ENCODE data around the gene SF3A1. TPM values are rescaled to one million over a fixed set of nuclear protein-coding genes. Genes with fewer than 3 reads are reported as not detected.
A peak's percentile ranks its signal among the peaks of the same experiment; 100 is the strongest.
"Not testable (repeated sequence)": the region's sequence is repeated elsewhere in the genome, so short reads cannot be mapped to it uniquely, and the experiment has no call there.

Gene SF3A1
- total RNA-seq, 2 experiments from 2014 or later, result 243 to 244 TPM

- peaks cover 40% of the 10 kb centered on the region for H3K36me3 Mint-ChIP-seq
- no peaks in the 10 kb centered on the region for H3K9me3 Mint-ChIP-seq
- DNase-seq, result no peak
- H3K27me3 Mint-ChIP-seq, result no peaks in the 10 kb centered on the region
- peaks cover 22% of the 10 kb centered on the region for H3K4me1 Mint-ChIP-seq
- no peak overlapping the region for H3K4me3 Mint-ChIP-seq
- H3K27ac Mint-ChIP-seq, result no peak overlapping the region
Observed at GRCh38 chr22:30344447-30345200, 12.1 kb downstream of the SF3A1 start.

DNA sequence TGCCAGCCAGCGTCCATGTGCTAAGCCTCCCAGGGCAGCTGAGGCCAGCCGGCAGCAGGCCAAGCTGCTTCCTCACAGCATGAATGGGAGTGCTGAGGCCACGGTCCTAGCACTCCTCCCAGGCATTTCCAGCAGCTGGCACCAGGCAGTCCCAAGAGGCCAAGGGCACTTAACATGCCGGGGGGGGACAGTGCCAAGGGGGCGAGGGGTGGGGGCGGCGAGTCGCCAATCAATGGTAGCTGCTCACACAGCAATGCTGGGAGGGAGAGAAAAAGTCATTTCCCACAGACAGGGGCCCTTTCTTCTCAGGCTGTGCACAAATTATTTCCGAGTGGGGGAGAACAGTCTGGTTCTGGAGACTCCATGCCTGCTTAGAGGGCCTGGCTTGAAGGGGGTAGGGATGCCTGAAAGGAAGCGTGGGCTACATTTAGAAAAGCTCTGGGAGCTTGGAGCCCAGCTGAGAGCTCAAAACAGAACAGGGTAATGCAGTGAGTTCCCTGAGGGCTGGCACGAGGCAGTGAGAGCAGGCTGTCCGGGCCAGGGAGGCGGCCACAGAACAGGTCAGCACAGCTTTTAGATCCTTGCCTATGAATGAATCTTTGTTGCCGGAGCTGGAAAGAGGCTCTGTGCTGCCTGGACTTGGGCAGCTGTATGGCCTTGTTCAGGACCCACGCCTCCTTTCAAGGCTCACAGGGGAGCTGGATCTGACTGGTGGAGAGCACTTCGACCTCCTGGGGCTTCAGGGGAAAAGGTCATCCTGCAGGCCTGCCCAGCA is 15.6 kb downstream of the SF3A1 start:
- H3K4me1 Mint-ChIP-seq, result peaks cover 3% of the 10 kb centered on the region
- H3K9me3 Mint-ChIP-seq, result no peaks in the 10 kb centered on the region
- no peak overlapping the region for H3K27ac Mint-ChIP-seq
- no peaks in the 10 kb centered on the region for H3K27me3 Mint-ChIP-seq
- no peak for DNase-seq
- H3K4me3 Mint-ChIP-seq, result no peak overlapping the region
- peaks cover 31% of the 10 kb centered on the region for H3K36me3 Mint-ChIP-seq

- DNase-seq, result no peak
- H3K4me3 Mint-ChIP-seq, result no peak overlapping the region
- peaks cover 37% of the 10 kb centered on the region for H3K36me3 Mint-ChIP-seq
- H3K9me3 Mint-ChIP-seq, result no peaks in the 10 kb centered on the region
- peaks cover 19% of the 10 kb centered on the region for H3K4me1 Mint-ChIP-seq
- H3K27ac Mint-ChIP-seq, result no peak overlapping the region
- H3K27me3 Mint-ChIP-seq, result no peaks in the 10 kb centered on the region
Observed at GRCh38 chr22:30338802-30339201, 17.9 kb downstream of the SF3A1 start.

DNA sequence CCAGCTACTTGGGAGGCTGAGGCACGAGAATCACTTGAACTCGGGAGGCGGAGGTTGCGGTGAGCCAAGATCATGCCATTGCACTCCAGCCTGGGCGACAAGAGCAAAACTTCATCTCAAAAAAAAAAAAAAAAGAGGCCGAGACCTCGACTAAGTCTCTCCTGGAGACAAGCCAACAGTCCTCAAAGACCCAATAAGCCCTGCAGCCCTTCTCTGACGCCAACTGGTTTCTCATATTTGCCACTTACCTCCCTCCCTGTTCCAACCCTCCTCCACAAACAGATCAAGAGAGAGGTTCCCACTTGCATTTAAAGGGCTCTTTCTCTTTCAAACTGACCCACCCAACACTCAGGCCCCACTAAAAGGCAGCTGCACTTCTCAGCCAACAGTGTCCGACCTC is 18.4 kb downstream of the SF3A1 start:
- H3K4me3 Mint-ChIP-seq, H3K27me3 Mint-ChIP-seq, DNase-seq, H3K9me3 Mint-ChIP-seq: not testable (repeated sequence)
- Mint-ChIP-seq H3K27ac (peak overlapping the region; percentile 48), H3K4me1 (peaks cover 22% of the 10 kb centered on the region), H3K36me3 (peaks cover 35% of the 10 kb centered on the region)

DNA sequence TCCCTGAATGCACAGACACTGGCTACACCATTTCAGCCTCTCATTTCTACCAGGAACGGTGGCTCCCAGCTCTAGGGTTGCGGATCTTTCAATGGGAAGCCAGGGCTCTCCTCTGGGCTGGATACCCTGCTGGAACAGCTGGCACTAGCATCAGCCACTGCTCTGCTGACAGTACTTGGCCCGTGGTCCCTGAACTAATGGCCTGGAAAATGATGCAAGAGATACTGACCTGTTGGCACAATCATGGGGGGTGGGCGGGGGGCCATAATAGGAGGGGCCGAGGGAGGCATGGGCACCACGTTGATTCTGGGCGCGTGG is 19.3 kb downstream of the SF3A1 start:
- Mint-ChIP-seq H3K27ac (no peak overlapping the region), H3K9me3 (no peaks in the 10 kb centered on the region), H3K36me3 (peaks cover 35% of the 10 kb centered on the region), H3K4me1 (peaks cover 23% of the 10 kb centered on the region), H3K27me3 (no peaks in the 10 kb centered on the region), H3K4me3 (no peak overlapping the region)
- no peak for DNase-seq

DNA sequence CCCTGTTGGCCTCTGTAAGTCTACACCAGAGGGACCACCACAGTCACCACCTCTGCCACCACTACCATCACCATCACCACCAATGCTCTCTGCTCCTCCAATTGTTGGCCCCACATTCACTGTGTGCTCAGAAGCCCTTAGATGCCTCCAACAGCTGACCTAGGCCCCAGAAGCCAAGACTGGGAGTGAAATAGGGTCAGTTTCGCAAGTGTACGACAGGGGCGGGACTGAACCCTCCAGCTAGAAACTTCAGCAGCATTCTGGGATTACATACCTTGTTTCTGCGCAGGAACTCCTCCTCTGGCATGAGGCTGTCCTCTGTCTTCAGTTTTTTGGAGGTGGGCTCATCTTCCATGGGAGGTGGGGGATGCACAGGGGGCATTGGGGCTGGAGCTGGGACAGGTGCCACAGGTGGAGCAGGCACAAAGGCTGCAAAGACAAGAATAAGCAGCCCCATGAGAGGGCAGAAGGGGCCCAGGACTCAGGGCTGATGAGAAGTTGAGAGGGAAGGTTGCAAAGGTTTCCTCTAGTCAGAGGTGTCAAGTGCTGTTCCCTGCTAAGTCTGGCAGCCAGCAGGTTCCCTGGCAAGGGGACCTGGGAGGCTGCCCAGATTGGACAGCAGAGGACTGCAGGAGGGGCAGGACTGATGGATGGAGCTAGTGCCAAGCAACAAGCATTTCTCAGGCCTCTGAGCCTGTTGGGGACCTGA is 19.8 kb downstream of the SF3A1 start:
- H3K4me1 Mint-ChIP-seq, result peaks cover 27% of the 10 kb centered on the region
- H3K27ac Mint-ChIP-seq, result peak overlapping the region; percentile 34
- no peaks in the 10 kb centered on the region for H3K9me3 Mint-ChIP-seq
- DNase-seq, result no peak
- no peak overlapping the region for H3K4me3 Mint-ChIP-seq
- peaks cover 34% of the 10 kb centered on the region for H3K36me3 Mint-ChIP-seq
- no peaks in the 10 kb centered on the region for H3K27me3 Mint-ChIP-seq

DNA sequence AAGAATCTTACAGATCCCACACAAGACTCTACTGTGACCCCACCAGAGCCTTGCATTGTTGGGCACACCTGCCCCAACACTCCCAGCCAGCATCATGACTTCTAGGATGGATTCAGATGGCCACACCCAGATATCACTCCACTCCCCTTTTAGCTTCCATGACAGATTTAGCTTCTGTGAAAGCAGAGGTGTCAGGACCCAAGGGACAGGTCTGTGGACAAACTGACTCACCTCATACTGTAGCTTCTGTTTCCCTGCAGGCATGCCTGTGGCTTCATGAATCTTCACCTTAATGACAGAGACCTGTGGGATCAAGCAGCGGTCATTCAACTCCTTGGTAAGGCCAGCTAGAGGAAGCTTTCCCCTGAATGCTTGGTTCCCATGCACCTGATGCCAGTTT is 21.5 kb downstream of the SF3A1 start:
- Mint-ChIP-seq H3K4me3 (no peak overlapping the region), H3K27ac (peak overlapping the region; percentile 65)

DNA sequence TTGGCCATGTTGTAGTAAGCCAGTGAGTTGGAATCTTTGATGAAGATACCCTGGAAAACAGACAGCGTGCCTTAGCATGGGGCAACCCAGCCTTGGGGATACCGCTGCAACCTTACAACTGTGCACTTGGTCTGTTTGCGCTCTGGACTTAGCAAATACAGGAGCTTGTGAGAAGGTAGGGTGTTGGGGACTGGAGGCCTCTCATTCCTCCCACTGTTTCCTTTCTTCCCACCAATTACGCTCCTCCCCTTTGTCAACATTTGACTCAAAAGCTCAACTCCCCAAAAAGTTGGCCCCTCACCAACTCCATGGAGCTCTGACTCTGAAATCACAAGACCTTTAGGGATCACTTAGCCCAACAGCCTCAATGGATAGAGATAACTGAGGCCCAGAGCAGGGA is 22.0 kb downstream of the SF3A1 start:
- Mint-ChIP-seq H3K27ac (peak overlapping the region; percentile 65), H3K4me3 (no peak overlapping the region), H3K27me3 (no peaks in the 10 kb centered on the region), H3K9me3 (no peaks in the 10 kb centered on the region), H3K4me1 (peaks cover 27% of the 10 kb centered on the region), H3K36me3 (peaks cover 35% of the 10 kb centered on the region)
- DNase-seq, result no peak

More for the DNA sequence above, 21.5 kb downstream of the SF3A1 start:
- peaks cover 27% of the 10 kb centered on the region for H3K4me1 Mint-ChIP-seq
- no peaks in the 10 kb centered on the region for H3K9me3 Mint-ChIP-seq
- H3K36me3 Mint-ChIP-seq, result peaks cover 40% of the 10 kb centered on the region
- DNase-seq, result no peak
- no peaks in the 10 kb centered on the region for H3K27me3 Mint-ChIP-seq

GRCh38 chr22:30333707-30334087 is 23.0 kb downstream of the SF3A1 start:
- H3K27me3 Mint-ChIP-seq, result no peaks in the 10 kb centered on the region
- H3K36me3 Mint-ChIP-seq, result peaks cover 31% of the 10 kb centered on the region
- H3K4me3 Mint-ChIP-seq, result no peak overlapping the region
- H3K4me1 Mint-ChIP-seq, result peaks cover 27% of the 10 kb centered on the region
- H3K27ac Mint-ChIP-seq, result no peak overlapping the region
- DNase-seq, result no peak
- H3K9me3 Mint-ChIP-seq, result no peaks in the 10 kb centered on the region

DNA sequence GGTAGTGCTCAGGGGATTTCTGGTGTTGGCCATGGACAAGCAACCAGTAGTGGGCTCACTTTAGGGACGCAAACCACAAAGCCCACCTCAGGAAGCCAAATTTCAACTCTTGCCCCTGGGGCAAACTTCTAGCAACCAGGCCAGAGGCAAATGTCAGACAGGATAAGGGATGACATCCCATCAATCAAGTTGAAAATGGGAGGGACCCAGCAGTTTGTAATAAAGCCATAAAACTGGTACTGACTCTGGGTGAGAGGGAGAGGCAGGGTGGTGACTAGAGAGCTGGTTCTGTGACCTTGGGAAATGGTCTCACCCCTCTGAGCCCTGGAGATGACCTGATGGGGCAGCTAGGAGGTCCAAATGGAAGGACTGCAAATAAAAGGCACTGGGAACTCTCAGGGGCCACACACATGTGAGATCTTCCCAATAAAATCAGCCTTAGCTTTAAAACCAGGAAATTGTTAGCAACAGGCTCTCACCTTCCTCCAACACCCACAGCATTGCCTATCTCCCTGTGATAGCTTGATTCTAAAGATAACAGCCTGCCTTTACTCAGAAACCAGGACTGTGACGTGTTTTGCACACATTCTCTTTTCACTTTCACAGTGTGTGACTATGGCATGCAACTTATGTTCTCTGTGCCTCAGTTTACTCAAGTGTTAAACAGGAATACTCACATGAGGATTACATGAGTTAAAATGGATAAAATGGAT is 23.5 kb downstream of the SF3A1 start:
- H3K36me3 Mint-ChIP-seq, result peaks cover 29% of the 10 kb centered on the region
- no peak for DNase-seq
- H3K4me3 Mint-ChIP-seq, result no peak overlapping the region
- no peaks in the 10 kb centered on the region for H3K9me3 Mint-ChIP-seq
- no peaks in the 10 kb centered on the region for H3K27me3 Mint-ChIP-seq
- peak overlapping the region; percentile 42 for H3K27ac Mint-ChIP-seq
- H3K4me1 Mint-ChIP-seq, result peaks cover 27% of the 10 kb centered on the region

GRCh38 chr22:30332551-30332950 is 24.1 kb downstream of the SF3A1 start:
- DNase-seq, result no peak
- no peaks in the 10 kb centered on the region for H3K27me3 Mint-ChIP-seq
- no peaks in the 10 kb centered on the region for H3K9me3 Mint-ChIP-seq
- peaks cover 31% of the 10 kb centered on the region for H3K4me1 Mint-ChIP-seq
- H3K27ac Mint-ChIP-seq, result peak overlapping the region; percentile 42
- no peak overlapping the region for H3K4me3 Mint-ChIP-seq
- peaks cover 29% of the 10 kb centered on the region for H3K36me3 Mint-ChIP-seq

GRCh38 chr22:30328466-30329049 is 28.1 kb downstream of the SF3A1 start:
- no peak overlapping the region for H3K4me3 Mint-ChIP-seq
- DNase-seq, result no peak
- H3K27me3 Mint-ChIP-seq, result no peaks in the 10 kb centered on the region
- H3K9me3 Mint-ChIP-seq, result no peaks in the 10 kb centered on the region
- peaks cover 42% of the 10 kb centered on the region for H3K4me1 Mint-ChIP-seq
- no peak overlapping the region for H3K27ac Mint-ChIP-seq
- peaks cover 13% of the 10 kb centered on the region for H3K36me3 Mint-ChIP-seq

GRCh38 chr22:30327864-30328345 is 28.8 kb downstream of the SF3A1 start:
- no peaks in the 10 kb centered on the region for H3K27me3 Mint-ChIP-seq
- H3K9me3 Mint-ChIP-seq, result no peaks in the 10 kb centered on the region
- H3K36me3 Mint-ChIP-seq, result peaks cover 13% of the 10 kb centered on the region
- DNase-seq, result no peak
- H3K27ac Mint-ChIP-seq, result peak overlapping the region; percentile 89
- H3K4me1 Mint-ChIP-seq, result peaks cover 47% of the 10 kb centered on the region
- peak overlapping the region; percentile 78 for H3K4me3 Mint-ChIP-seq

GRCh38 chr22:30326706-30327362 is 29.9 kb downstream of the SF3A1 start, which contains the start of gene TBC1D10A:
TBC1D10A (minus strand) TSS chr22:30326941; CDS start chr22:30326881, 60 bp downstream.
- Mint-ChIP-seq H3K4me3 (peak within 1 kb of the TSS; percentile 89), H3K27me3 (no peaks in the 10 kb centered on the region), H3K4me1 (peaks cover 46% of the 10 kb centered on the region), H3K9me3 (no peaks in the 10 kb centered on the region), H3K27ac (peak within 1 kb of the TSS; percentile 89), H3K36me3 (peaks cover 10% of the 10 kb centered on the region)
- peak; percentile 95 for DNase-seq

All from activated naive CD8-positive, alpha-beta T cell treated with anti-CD3 and anti-CD28 coated beads for 36 hours (primary cell).